GM18868 (cell line): ENCODE measurements around the gene ZMAT5.

Experiments
- ATAC-seq: cut with Tn5 transposase; IDR thresholded peaks from one replicate; pipeline ENCODE4 v1.9.1; 2021; ENCODE audit warnings: mild to moderate bottlenecking, moderate library complexity; ENCODE audit not compliant: unreplicated experiment

Gene ZMAT5

DNA sequence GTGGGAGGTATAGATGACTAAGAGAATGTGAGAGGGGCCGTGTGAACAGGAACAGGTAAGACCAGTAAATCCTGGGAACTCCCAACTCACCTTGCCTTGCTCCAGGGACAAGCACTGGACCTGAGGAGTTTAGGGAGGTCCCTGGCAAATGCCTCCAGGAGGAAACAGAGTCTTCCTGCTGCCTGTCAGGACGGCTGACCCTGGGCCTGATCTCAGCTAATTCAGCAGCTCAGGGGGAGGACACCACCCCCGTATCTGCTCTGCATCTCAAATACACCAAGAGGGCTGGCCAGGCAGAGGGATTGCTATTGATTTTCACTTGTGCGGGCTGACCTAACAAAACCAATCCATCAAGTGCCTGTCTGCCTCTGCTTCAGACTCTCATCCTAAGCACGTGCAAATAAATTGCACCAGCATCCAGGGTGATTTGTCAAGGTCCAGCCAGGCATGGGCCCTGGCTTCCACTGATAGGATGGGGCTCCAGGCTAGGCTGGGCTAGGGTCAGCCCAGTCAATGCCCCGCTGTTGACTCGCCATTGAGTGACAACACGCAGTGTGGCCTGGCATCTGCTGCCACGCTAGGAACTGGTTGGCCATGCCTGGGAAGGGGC is 20.7 kb upstream of the ZMAT5 start:
- no peak for ATAC-seq

DNA sequence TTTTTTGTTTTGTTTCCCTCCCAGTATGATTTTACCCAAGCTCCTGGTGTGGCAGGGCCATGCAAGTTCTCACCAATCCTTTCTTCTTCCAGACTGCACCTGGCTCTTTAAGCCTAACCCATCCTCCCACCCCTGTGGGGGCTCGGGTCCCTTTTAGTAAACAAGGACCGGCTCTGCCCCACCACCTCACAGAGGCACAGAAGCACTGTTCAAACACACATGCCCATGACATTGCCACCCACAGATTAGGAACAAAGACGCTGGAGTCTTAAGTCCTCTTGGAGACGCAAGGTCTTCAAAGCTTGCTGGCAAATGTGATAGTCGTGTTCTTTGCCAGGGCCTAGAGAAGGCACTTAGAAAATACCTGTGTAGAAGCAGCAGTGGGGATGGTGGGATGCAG is 19.2 kb upstream of the ZMAT5 start:
- ATAC-seq, result no peak

DNA sequence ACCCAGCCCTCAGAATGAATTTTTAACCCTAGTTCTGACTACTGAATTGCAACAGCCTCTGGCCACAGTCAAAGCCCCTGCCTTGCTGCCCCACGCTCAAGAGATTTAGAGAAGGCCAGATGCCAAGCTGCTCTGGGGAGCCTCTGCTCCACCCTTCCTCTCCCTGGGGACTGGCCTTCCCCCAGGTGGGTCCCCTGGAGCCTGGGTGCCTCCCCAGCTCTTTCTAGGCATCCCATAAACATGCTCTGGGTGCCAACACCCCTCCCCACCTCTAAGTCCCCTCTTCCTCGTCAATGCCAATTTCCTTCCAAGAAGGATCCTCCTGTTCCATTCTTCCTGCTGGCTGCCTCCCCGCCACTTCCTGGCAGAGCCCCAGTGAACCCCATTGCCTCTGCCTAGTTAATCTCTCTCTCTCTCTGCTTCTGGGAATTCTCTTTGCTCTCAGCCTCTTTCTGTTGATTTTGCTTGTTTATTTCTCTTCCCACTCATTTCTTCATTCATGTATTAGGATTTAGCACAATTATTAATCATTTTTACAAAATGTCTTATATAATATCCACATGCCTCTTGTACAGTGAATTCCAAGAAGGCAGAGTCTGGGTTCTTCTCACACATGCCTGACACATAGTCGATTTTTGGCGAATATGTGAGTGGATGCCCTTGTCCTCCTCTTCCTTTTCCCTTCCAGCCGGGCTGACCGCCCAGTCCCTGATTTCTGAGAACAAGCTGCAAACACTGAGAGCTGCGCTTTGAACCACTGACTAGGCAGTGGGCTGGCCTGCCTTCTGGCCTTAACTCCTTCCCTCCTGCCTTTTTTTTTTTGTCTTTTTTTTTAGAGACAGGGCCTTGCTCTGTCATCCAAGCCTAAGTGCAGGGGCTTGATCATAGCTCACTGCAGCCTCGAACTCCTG is 17.9 kb upstream of the ZMAT5 start:
- no peak for ATAC-seq

DNA sequence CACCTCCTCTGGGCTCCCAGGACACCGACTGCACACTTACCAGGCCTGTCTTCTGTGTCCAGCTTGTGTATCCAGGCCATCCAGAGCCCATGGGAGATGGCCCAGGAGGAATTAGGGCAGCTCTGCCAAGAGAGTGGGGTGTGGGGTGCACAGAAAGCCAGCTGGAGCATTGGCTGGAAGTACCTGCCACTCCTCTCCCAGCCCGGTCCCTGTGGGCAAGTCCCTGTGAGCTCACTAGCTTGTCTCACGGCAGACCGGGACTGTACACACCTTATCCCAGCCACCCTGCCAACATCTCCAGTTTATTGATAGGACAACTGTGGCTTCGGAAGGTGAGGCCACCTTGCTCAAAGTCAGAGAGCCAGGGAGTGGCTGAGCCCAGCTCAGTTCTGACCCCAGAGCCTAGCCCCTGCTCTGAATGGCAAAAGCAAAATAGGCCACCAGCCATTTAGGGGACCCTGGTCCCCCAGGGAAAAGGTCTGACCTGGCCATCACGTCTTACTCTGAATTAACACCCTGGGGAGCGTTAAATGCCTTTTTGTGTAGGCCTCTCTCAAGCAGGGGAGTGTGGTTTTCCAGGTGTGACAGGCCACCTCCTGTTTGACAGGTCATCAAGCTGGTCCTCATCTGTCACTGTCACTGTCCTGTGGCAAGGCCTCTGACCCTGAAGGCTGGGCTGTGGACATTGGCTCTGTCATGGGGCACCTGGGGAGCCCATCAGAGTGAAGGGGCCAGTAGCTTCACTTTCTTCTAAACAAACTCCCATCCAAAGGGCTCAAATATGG is 15.4 kb upstream of the ZMAT5 start:
- ATAC-seq, result no peak

DNA sequence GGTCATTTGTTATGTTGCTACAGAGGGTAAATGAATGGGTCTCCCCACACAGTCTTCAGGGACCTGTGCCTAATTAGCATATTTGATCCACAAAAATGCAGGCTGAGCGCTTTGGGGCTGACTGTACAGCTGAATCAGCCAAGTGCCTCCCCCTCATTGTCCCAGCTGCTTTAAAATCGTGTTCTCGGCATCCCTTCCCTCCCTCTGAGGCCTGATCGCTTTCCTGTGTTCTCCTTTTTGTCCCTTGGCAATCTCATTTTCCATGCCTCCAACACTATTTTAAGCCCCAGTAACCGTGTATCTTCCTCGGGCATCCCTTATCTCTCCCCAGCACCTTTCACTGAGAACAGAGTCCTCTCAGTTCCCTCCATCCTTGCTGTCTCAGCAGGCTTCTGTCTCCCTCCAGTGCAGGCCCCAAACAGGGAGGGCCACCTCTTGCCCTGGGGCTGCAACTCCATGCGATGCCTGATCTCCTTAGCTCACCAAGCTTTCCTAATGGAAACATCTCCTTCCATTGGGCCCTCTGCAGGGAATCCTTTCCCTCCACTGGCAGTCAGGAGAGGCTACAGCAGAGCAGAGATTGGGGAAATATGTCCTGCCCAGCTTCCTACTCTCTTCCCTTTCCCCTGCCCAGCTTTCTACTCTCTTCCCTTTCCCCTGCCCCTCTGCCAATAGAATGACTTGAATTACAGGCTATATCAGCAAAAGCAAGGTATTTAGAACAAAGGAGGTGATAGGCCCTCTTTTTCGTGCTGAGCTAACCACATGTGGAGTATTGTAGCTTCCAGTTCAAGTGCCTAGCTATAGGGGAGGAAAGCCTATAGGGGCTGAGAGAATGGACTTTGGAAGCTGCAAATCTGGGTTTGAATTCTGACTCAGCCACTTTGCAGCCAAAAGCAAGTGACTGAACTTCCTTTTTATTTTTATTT is 14.2 kb upstream of the ZMAT5 start:
- ATAC-seq, result no peak

DNA sequence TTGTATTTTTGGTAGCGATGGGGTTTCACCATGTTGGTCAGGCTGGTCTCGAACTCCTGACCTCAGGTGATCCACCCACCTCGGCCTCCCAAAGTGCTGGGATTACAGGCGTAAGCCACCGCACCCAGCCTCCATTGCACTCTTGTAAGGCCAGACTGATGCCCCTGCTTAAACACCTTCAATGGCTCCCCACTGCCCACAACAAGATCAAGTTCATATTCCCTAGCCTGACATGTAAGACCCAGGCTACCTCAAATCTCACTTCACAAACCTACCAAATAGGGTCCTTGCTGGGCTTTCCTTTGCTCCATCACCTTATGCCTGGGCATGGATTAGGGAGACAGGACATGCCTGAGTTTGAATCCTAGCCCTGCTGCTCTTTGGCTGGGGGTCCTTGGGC is 13.4 kb upstream of the ZMAT5 start:
- no peak for ATAC-seq

DNA sequence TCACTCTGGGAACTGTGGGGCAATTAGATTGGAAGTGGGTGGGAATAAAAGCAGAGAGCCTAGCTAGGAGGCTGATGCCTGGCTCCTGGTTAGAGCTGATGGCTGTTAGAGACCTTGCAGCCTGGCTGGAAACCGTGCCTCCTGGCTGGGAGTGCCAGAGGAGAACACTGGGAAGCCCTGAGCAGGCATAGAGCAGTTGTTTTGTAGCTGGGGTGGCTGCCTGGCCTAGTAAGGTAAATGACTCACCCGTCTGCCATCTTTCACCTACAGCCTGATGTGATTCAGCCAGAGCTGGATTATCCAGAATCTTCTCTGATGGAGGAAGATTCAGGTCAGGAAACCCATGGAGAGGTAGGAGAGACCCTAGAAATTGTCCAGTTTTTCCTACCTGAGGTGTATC is 6.4 kb upstream of the ZMAT5 start:
- ATAC-seq, result no peak

DNA sequence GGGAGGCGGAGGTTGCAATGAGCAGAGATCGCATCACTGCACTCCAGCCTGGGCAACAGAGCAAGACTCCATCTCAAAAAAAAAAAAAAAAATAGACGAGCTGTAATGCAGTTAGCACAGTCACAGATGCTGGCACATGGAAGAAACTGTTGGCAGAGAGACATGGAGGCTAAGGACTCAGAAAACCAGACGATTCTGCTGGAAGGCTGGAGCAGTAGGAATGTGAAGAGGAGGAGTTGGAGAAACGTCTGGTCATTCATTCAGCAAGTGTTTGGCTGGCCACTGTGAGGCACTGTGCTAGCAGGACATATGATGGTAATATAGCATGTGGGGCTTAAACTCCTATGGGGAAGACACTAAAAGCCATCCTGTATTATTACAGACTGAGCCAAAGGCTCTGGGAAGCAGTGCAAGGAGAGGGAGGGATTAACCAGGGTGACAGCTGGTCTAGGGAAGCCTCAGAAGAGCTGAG is 5.4 kb upstream of the ZMAT5 start:
- ATAC-seq, result no peak

DNA sequence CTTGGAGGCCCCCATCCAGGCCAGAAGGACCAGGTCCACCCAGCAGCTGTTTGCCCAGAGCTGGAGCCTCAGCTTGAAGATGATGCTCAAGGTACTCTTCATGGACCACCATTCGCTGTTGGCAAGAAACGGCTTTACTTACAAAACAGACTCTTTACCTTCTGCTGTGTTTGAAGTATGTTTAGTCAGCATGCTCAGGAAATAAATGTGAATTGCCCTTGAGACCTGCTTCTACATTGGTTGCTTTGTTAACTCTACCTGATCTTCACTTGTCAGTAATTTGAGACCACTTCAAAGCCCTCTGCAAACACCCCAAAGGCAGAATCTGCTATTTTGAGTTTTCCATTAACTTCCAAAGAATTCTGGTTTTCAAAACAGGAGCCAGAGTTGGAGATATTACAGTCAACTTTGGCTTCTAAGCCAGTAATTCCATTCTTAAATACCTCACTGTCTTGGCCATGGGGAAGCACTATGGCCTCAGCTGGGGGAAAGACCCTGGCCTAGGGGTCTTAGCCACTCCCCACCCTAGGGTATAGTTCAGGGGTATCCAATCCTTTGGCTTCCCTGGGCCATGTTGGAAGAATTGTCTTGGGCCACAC is 3.0 kb upstream of the ZMAT5 start:
- ATAC-seq, result no peak

DNA sequence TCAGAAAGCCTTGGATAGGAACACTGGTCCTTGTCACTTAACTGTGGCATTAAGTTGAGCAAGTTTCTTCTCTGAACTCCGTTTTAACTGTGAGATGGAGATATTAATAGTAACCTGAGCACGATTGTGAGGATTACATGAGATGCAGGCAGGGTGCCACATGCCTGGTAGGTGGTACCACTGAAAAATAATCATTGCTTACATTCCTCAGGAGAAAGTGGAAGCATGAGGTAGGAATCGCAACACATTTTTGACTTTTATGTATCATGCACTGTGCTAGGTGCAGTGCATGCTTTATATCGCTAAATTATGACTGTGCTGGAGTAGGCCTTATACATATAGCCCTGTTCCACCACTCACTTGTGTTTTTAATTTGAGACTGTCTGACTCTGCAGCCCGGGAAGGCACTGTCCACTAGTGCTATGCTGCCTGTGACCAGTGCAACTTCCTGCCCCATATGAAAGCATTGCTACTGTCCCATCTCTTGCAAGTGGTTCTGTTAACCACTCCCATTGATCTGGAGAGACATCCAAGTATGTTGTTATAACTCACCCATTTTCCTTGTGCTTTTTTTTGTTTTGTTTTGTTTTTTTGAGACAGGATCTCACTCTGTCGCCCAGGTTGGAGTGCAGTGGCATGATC is 1.4 kb upstream of the ZMAT5 start:
- ATAC-seq, result no peak

DNA sequence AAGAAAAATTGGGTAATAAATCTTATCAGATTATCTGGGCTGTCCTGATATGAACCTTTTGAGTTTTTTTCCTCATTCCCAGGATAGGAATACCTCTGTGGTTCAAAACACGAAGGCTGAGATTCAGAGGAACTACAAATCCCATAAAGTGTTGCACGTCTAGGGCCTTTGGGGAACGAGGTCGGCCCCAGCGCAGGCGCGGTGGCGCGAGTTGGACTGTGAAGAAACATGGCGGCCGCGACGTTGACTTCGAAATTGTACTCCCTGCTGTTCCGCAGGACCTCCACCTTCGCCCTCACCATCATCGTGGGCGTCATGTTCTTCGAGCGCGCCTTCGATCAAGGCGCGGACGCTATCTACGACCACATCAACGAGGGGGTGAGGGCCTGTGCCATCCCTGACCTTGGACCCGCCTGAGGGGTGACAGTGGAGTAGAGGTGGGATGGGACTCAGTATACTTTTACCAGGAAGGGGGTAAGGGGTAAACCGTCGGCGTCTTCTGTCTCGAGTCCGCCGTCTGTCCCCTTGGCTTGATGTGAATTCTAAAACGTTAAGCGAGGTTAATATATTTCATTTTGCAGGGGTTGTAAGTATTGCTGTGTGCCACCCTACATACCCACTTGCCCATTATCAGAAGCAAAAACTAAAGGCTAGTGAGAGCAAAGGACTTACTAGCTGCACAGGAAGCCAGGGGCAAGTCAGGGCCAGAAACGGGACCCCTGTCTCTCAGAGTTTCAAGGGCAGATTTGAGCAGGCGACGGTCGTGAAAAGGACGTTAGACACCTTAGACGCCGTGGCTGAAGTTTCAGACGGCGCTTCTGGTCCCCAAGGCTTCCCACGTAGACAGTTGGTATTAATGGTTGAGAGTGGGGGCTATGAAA is 604 bp upstream of the ZMAT5 start, which contains the start of gene UQCR10:
Gene UQCR10 (plus strand): TSS at position 199 of the 881 bp plus-strand sequence. CDS start 30 bp downstream, at position 229.
- ATAC-seq, result peak; percentile 60

DNA sequence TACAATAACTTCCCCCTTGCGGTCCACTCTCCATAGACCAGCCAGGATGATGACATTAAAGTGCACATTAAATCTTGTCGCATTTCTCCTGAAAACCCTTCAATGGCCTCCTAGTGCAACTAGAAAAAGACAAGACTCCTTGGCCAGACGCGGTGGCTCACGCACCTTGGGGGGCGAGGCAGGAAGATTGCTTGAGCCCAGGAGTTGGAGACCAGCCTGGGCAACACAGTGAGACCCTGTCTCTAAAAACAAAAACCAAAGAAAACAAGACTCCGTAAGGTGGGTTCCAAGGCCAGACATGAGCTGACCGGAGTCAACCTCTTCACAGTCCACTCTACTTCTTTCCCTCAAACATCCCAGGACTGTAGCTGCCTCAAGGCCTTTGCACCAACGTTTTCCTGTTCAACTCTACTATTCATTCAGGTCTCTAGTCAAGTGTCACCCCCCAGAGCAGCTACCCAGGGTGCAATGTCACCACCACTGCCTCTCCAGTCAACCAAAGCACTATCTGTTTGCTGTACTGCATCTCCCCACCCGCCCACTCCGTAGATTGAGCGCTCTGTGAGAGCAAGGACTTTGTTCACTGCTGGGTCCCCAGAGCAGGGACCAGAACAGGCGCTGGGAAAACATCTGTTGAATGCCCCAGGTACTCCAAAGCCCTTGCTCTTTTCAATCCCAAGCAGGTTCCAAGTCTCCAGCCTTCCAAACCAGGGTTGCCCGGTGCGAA is 739 bp downstream of the ZMAT5 start:
- peak; percentile 23 for ATAC-seq

DNA sequence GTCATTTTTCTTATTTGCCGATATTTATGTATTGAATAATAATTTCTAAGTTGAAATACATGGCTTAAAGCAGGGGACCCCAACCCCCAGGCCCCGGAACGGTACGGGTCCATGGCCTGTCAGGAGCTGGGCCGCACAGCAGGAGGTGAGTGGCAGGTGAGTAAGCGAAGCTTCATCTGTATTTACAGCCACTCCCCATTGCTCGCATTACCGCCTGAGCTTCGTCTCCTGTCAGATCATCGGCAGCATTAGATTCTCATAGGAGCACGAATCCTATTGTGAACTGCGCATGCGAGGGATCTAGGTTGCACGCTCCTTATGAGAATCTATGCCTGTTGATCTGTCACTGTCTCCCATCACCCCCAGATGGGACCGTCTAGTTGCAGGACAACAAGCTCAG is 4.5 kb downstream of the ZMAT5 start:
- no peak for ATAC-seq

DNA sequence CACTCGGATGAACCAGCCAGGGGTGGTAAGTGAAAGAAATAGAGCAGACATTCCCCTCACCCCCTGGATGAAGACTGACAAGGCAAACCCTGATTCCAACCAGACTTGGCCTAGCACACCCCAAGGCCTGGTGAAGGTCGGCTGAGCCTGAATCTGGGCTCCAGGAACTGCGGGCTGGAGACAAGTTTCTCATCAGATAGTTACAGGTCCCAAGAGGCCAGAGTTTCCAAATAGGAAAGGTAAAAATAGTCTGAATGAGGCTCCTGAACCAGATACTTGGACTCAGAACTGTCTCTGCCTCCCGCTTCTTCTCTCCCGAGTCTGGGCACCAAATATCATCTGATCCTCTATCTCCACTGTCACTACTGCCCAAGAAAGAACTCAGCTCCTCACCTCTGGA is 7.8 kb downstream of the ZMAT5 start:
- no peak for ATAC-seq

DNA sequence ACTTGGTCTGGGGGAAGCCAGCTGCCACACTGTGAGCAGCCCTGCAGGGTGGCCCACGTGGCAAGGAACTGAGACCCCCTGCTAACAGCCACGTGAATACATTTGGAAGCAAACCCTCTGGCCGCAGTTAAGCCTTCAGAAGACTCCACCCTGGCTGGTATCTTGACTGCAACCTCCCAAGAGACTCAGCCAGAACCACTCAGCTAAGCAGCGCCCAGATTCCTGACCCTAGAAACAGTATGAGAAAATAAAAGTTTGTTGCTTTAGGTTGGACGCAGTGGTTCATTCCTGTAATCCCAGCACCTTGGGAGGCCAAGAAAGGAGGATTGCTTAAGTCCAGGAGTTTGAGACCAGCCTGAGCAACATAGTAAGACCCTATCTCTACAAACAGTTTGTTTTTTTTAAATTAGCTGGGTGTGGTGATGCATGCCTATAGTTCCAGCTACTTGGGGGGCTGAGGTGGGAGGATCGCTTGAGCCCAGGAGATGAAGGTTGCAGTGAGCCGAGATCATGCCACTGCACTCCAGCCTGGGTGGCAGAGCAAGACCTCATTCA is 8.7 kb downstream of the ZMAT5 start:
- no peak for ATAC-seq

DNA sequence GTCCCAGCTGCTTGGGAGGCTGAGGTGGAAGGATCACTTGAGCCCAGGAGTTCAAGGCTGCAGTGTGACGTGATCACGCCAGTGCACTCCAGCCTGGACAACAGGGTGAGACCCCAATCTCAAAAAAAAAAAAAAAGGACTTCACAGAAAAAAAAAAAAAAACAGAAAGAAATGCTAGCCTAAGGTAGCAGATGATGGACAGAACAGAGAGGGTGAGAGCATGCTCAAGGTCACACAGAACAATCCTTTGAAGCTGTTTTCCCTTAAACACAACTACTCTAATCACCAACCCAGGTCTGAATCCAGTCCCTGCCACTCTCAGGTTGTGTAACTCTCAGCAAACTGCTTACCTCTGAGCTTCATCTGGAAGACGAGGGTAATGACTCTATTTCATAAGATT is 9.7 kb downstream of the ZMAT5 start:
- no peak for ATAC-seq

DNA sequence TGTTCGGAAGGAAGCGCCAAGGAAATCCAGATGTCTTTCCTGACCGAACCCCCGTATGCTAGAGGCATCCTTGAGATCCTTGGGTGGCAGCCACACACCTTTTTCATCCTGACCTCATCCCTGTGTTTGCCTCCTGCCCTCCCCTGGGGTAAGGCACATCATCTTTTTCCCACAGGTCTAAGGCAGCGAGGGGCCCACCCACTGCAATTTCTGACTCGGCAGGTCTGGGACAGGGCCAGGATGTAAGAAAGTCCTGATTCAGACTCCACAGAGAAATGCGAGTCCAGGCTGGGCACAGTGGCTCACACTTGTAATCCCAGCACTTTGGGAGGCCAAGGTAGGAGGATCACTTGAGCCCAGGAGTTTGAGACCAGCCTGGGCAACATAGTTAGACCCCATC is 10.5 kb downstream of the ZMAT5 start:
- ATAC-seq, result no peak

DNA sequence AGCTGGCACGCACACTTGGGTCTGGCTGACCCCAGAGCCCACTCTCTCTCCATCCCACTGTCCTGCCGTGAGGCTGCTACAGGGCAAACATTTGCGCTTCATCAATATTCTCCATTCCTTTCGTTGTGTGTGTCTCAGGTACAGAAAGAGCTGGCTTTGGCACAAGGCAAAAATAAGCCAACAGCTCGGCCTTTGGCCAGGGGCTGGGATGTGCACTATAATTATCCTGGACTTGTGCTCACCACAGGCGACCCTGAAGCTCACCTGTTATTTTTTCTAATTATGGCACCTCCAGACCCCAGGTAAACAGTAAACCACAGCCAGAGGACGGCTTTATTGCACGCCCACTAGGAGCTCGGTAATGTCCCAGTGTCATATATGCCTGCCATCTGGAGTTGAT is 10.9 kb downstream of the ZMAT5 start:
- ATAC-seq, result no peak
